GM12864 (cell line): Measurements from ENCODE around the gene IGFBP4.

Experiments
- DNase-seq: peaks from one replicate; pipeline ENCODE4 v3.0.0-alpha.2; 2011; ENCODE audit warnings: low read depth
- H3K4me3 ChIP-seq: 2 replicates; pipeline ENCODE4 v1.5.1; 2011; ENCODE audit warnings: mild to moderate bottlenecking, low read depth, low read length, control low read depth
- TF ChIP-seq, protein P1 (sequence below): IDR thresholded peaks from 2 replicates; pipeline ENCODE4 v1.5.1; 2011; ENCODE audit warnings: low read depth, mild to moderate bottlenecking, moderate library complexity, low read length, control low read depth, inconsistent platforms; ENCODE audit errors: missing control alignments

The IGFBP4 gene

GRCh38 chr17:40484285-40484972 lies 41.2 kb downstream of the IGFBP4 start:
- no peak for DNase-seq
- no peak overlapping the region for H3K4me3 ChIP-seq
- TF ChIP-seq, protein P1, sequence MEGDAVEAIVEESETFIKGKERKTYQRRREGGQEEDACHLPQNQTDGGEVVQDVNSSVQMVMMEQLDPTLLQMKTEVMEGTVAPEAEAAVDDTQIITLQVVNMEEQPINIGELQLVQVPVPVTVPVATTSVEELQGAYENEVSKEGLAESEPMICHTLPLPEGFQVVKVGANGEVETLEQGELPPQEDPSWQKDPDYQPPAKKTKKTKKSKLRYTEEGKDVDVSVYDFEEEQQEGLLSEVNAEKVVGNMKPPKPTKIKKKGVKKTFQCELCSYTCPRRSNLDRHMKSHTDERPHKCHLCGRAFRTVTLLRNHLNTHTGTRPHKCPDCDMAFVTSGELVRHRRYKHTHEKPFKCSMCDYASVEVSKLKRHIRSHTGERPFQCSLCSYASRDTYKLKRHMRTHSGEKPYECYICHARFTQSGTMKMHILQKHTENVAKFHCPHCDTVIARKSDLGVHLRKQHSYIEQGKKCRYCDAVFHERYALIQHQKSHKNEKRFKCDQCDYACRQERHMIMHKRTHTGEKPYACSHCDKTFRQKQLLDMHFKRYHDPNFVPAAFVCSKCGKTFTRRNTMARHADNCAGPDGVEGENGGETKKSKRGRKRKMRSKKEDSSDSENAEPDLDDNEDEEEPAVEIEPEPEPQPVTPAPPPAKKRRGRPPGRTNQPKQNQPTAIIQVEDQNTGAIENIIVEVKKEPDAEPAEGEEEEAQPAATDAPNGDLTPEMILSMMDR, result no peak

DNA sequence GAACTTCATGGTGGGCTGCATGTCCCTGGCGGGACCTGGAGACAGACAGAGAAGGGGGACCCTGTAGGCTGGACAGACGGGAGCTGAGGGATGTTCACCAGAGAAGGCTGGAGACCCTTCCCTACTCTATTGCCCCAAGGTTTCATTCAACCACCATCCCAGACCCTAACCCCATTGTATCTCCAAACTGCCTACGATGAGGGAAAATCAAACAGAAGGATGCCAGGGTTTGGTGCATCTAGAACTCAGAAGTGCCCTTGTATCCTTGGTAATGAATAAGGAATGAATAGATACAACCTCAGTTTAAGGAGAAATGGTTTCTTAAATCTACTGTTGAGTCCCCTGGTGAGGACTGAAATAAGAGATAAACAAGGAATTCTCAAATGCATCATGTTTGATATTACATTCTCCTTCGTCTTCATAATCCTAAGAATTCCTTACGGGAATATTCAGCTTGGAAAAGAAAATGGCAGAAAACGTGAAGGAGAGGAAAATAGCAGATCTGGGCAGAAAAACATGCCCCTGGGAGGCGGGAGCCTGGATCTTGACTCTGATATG lies 41.8 kb downstream of the IGFBP4 start:
- no peak for DNase-seq
- no peak overlapping the region for H3K4me3 ChIP-seq
- TF ChIP-seq, protein P1, result no peak

DNA sequence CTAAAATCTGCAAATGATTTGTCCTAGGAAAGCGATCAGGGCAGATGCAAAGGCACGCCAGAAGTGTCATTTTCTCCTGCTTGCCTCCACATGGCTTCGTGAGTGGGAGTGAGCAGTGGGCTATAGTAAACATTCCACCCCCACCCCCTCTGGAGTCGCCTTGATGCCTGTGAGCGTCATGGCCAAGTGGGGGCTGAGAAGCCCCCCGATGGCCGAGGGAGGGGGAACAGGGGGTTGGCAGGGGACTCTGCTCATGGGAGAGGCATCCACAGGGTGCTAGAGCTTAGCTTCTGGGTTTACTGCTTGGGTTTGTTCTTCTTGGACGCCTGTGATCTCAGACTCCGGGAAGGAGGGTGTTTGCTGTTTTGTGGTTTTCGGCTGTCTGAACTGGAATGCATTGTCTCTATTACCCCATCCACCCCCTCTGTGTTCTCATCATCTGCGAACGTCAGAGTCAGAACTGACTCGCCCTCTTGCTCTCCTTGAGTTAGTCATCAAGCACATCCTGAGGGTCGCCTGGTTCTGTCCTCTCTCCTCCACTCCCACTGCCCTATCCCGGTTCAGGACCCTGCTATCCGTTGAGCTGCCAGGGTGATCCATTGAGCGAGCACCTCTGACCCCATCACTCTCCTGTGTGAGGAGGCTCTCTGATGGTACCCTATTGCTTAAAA lies 42.7 kb downstream of the IGFBP4 start:
- DNase-seq, result no peak
- H3K4me3 ChIP-seq, result no peak overlapping the region
- TF ChIP-seq, protein P1, result no peak

DNA sequence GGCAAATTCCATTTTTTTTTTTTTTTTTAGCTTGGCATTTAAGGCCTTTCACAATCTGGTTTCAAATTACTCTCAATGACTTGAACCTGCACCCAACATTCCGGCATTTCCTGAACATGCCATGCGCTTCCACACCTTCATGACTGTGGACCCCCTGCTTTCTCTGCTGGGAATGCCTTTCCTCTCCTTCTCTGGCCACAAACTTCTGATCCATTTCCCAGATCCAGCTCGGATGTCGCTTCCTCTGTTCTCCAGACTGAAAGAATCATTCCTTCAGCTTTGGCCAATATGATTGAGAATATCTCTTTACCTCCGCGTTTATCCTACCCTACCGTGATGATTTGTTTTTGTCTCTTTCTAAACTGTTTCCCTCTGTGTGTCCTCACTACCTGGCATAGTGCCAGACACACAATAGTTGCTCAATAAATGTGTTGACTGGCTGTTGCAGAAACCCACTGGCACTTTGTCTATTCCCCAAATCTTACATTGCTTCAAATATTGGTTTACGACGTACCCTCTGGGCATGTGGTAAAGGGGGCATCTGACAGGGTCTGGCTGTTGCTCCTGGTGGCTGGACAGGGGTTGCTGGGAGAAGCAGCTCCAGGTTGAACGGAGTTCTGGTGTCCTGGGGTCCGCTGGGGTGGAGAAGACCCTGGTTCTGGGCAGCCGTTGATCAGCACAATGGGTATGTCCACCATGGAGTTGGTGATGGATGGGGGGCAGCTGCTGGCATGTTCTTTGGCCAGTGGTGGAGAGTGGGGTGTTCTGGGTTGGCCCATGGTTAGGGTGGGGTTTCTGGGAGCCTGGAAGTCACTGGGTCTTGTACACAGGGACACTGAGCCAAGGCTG lies 43.5 kb downstream of the IGFBP4 start:
- TF ChIP-seq, protein P1, result no peak
- H3K4me3 ChIP-seq, result no peak overlapping the region
- DNase-seq, result no peak

GRCh38 chr17:40487371-40488020 lies 44.2 kb downstream of the IGFBP4 start:
- no peak overlapping the region for H3K4me3 ChIP-seq
- TF ChIP-seq, protein P1, result no peak
- no peak for DNase-seq

DNA sequence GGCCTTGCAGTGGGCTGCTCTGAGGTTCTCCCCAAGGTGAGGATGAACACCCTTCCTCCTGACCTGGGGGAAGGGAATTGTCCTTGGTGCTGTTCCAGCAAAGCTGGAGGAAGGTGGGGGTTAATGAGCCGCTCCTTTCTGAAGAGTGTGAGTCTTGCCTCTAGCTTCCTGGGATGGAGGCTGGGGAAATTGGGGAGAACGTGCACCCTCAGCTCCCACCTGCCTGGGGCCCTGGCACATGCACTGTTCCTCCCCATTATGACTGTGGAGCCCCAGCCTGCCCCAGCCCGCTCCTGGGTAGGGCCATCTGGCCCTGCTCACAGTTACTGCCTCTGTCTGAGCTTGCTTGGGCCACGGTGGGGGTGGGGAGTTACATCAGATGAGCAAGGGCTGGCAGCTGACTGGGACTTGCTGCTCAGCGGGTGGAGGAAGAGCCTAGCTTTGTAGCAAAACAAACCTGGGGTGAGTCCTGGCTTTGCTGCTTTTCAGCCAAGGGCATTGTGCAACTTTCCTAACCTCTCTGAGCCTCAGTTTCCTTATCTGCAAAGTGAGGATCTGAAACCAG lies 47.1 kb downstream of the IGFBP4 start:
- no peak overlapping the region for H3K4me3 ChIP-seq
- DNase-seq, result no peak
- TF ChIP-seq, protein P1, result no peak
